OCI-LY3 (cell line): Measurements from ENCODE around the gene KRTAP19-6.

Experiments used
- H2AFZ ChIP-seq: fragments of 200-600, 300-600 bp; shearing (Covaris generic); 2 replicates; pipeline ENCODE4 v1.6.0; 2014; ENCODE audit warnings: antibody characterized with exemption, low read depth, low read length
- H3K27ac ChIP-seq: fragments of 200-600, 300-600 bp; sonication (generic); 2 replicates; pipeline ENCODE4 v1.5.1; 2014; ENCODE audit warnings: mild to moderate bottlenecking, low read length, moderate library complexity, mixed read lengths
- H3K27me3 ChIP-seq: fragments of 200-600, 300-600 bp; sonication (generic); 2 replicates; pipeline ENCODE4 v1.6.1; 2014; ENCODE audit warnings: low read depth, low read length, mixed read lengths
- H3K36me3 ChIP-seq: fragments of 200-600, 300-600 bp; sonication (generic); replicated peaks from 2 replicates; pipeline ENCODE3; 2014; ENCODE audit warnings: low read depth, low read length, mixed read lengths
- H3K4me1 ChIP-seq: fragments of 300-600, 200-600 bp; sonication (generic); 2 replicates; pipeline ENCODE4 v1.6.1; 2014; ENCODE audit warnings: low read length, mixed read lengths
- H3K4me2 ChIP-seq: fragments of 200-600, 300-600 bp; sonication (generic); 2 replicates; pipeline ENCODE4 v1.6.1; 2014; ENCODE audit warnings: low read length, mixed read lengths
- H3K4me3 ChIP-seq: fragments of 300-600, 200-600 bp; sonication (generic); 2 replicates; pipeline ENCODE4 v1.5.1; 2014; ENCODE audit warnings: antibody characterized with exemption, mild to moderate bottlenecking, low read length, moderate library complexity
- H3K79me2 ChIP-seq: fragments of 300-600, 200-600 bp; shearing (Covaris generic); 2 replicates; pipeline ENCODE4 v1.6.1; 2014; ENCODE audit warnings: mild to moderate bottlenecking, low read length, mixed read lengths
- H3K9ac ChIP-seq: fragments of 300-600, 200-600 bp; shearing (Covaris generic); 2 replicates; pipeline ENCODE4 v1.6.0; 2014; ENCODE audit warnings: mild to moderate bottlenecking, low read length, moderate library complexity
- H3K9me3 ChIP-seq: fragments of 200-600, 300-600 bp; shearing (Covaris generic); 2 replicates; pipeline ENCODE4 v1.6.1; 2014; ENCODE audit warnings: low read length, mixed read lengths; ENCODE audit not compliant: insufficient read depth
- H4K20me1 ChIP-seq: fragments of 200-600, 300-600 bp; sonication (generic); 2 replicates; pipeline ENCODE4 v1.6.1; 2016; ENCODE audit warnings: low read length, mixed read lengths; ENCODE audit not compliant: insufficient read depth
- EZH2phosphoT487 ChIP-seq: fragments of 200-600 bp; shearing (Covaris generic); IDR thresholded peaks from 2 replicates; pipeline ENCODE4 v1.6.1; 2018; ENCODE audit warnings: antibody characterized with exemption, mixed run types, low read depth
- TF ChIP-seq, protein P1 (sequence below): fragments of 200-600, 300-600 bp; sonication (generic); IDR thresholded peaks from 2 replicates; pipeline ENCODE4 v1.5.1; 2014; ENCODE audit warnings: antibody characterized with exemption, low read length, low read depth

Gene KRTAP19-6

DNA sequence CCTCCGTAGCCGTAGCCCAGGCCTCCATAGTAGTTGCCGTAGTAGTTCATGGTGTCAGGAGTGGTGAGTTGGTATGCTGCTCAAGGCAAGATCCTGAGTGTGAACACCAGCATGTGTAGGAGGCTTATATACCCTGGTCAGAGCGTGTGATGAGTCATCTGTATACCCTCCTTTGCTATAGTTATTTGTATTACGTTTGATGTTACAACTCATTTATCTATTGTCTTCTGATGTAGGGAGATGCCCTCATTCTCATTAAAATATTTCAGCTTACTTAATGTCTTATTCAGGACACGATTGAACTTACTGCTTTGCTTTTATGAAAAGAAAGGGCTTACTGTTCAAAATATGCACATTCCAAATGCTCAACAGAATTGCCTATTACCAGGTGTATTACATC is 39.6 kb downstream of the KRTAP19-6 start, which contains the start of gene KRTAP19-5:
Gene KRTAP19-5 (minus strand): TSS at position 101 of the 400 bp plus-strand sequence. CDS start 51 bp downstream, at position 50.
- H3K9me3 ChIP-seq, result no peaks in the 10 kb centered on the region
- TF ChIP-seq EZH2phosphoT487, result no peak
- TF ChIP-seq, protein P1, sequence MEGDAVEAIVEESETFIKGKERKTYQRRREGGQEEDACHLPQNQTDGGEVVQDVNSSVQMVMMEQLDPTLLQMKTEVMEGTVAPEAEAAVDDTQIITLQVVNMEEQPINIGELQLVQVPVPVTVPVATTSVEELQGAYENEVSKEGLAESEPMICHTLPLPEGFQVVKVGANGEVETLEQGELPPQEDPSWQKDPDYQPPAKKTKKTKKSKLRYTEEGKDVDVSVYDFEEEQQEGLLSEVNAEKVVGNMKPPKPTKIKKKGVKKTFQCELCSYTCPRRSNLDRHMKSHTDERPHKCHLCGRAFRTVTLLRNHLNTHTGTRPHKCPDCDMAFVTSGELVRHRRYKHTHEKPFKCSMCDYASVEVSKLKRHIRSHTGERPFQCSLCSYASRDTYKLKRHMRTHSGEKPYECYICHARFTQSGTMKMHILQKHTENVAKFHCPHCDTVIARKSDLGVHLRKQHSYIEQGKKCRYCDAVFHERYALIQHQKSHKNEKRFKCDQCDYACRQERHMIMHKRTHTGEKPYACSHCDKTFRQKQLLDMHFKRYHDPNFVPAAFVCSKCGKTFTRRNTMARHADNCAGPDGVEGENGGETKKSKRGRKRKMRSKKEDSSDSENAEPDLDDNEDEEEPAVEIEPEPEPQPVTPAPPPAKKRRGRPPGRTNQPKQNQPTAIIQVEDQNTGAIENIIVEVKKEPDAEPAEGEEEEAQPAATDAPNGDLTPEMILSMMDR, result no peak
- H3K4me3 ChIP-seq, result no peak within 1 kb of the TSS
- H3K9ac ChIP-seq, result no peak within 1 kb of the TSS
- no peaks in the 10 kb centered on the region for H3K4me1 ChIP-seq
- H3K27me3 ChIP-seq, result no peaks in the 10 kb centered on the region
- H3K4me2 ChIP-seq, result no peak within 1 kb of the TSS
- no peaks in the 10 kb centered on the region for H3K36me3 ChIP-seq
- no peak within 1 kb of the TSS for H3K27ac ChIP-seq
- H3K79me2 ChIP-seq, result no peaks in the 10 kb centered on the region
- no peak within 1 kb of the TSS for H2AFZ ChIP-seq
- no peaks in the 10 kb centered on the region for H4K20me1 ChIP-seq

GRCh38 chr21:30497065-30497464 is 44.6 kb downstream of the KRTAP19-6 start, which contains the start of gene KRTAP19-4:
Gene KRTAP19-4, minus strand, starts transcription at chr21:30497165. Its CDS starts 55 bp downstream, at chr21:30497110.
- no peak within 1 kb of the TSS for H3K27ac ChIP-seq
- no peak within 1 kb of the TSS for H2AFZ ChIP-seq
- no peak within 1 kb of the TSS for H3K4me2 ChIP-seq
- TF ChIP-seq, protein P1, result no peak
- no peak for TF ChIP-seq EZH2phosphoT487
- H3K9me3 ChIP-seq, result no peaks in the 10 kb centered on the region
- H3K9ac ChIP-seq, result no peak within 1 kb of the TSS
- no peaks in the 10 kb centered on the region for H3K27me3 ChIP-seq
- no peaks in the 10 kb centered on the region for H3K4me1 ChIP-seq
- H4K20me1 ChIP-seq, result no peaks in the 10 kb centered on the region
- H3K4me3 ChIP-seq, result no peak within 1 kb of the TSS
- H3K79me2 ChIP-seq, result no peaks in the 10 kb centered on the region
- no peaks in the 10 kb centered on the region for H3K36me3 ChIP-seq

DNA sequence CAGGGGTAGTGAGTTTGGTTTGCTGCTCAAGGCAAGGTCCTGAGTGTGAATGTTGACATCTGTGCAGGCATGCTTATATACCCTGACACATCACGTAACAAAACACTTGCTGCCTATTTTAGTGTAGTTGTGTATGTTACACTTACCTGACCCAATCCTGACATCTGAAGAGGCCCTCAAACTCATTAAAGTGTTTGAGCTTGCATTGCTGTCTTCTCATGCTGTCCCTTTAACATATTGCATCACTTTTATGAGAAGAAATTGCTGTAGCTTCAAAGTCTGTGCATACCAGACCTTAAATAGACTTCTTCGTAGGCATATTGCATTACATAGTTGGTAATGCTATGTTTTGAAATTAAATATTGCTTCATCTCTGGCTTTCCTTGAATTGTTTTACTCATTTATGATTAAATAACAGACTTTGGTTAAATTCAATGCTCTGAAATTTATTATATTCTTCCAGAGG is 49.7 kb downstream of the KRTAP19-6 start, which contains the start of gene KRTAP19-3:
Gene KRTAP19-3 (minus strand): TSS at position 51 of the 466 bp plus-strand sequence. CDS start 56 bp downstream, outside the sequence.
- H3K9ac ChIP-seq, result no peak within 1 kb of the TSS
- no peaks in the 10 kb centered on the region for H3K79me2 ChIP-seq
- H4K20me1 ChIP-seq, result no peaks in the 10 kb centered on the region
- H3K27me3 ChIP-seq, result no peaks in the 10 kb centered on the region
- H3K27ac ChIP-seq, result no peak within 1 kb of the TSS
- no peak within 1 kb of the TSS for H3K4me2 ChIP-seq
- no peak within 1 kb of the TSS for H3K4me3 ChIP-seq
- no peaks in the 10 kb centered on the region for H3K36me3 ChIP-seq
- H3K4me1 ChIP-seq, result no peaks in the 10 kb centered on the region
- no peak within 1 kb of the TSS for H2AFZ ChIP-seq
- H3K9me3 ChIP-seq, result no peaks in the 10 kb centered on the region
- TF ChIP-seq, protein P1, result no peak
- no peak for TF ChIP-seq EZH2phosphoT487
